BLaER1 (cell line): ENCODE data around the gene UBIAD1.
"Not testable (repeated sequence)": the region's sequence is repeated elsewhere in the genome, so short reads cannot be mapped to it uniquely, and the experiment has no call there.

ENCODE experiments used
- H3K27ac ChIP-seq: shearing (Covaris generic); formaldehyde crosslinking; 2 replicates; pipeline ENCODE4 v1.8.1; 2022
- H3K27me3 ChIP-seq: shearing (Covaris generic); formaldehyde crosslinking; 2 replicates; pipeline ENCODE4 v1.8.1; 2022
- H3K36me3 ChIP-seq: shearing (Covaris generic); formaldehyde crosslinking; 2 replicates; pipeline ENCODE4 v1.8.1; 2022
- H3K4me1 ChIP-seq: shearing (Covaris generic); formaldehyde crosslinking; 2 replicates; pipeline ENCODE4 v1.8.1; 2022
- H3K4me2 ChIP-seq: shearing (Covaris generic); formaldehyde crosslinking; 2 replicates; pipeline ENCODE4 v1.8.1; 2022
- H3K4me3 ChIP-seq: shearing (Covaris generic); formaldehyde crosslinking; 2 replicates; pipeline ENCODE4 v1.8.1; 2022
- H3K9ac ChIP-seq: shearing (Covaris generic); formaldehyde crosslinking; 2 replicates; pipeline ENCODE4 v1.8.1; 2022
- H3K9me3 ChIP-seq: shearing (Covaris generic); formaldehyde crosslinking; 2 replicates; pipeline ENCODE4 v1.8.1; 2022
- H4K20me1 ChIP-seq: shearing (Covaris generic); formaldehyde crosslinking; 2 replicates; pipeline ENCODE4 v1.8.1; 2022
- Cebpa-rat ChIP-seq: shearing (Covaris generic); IDR thresholded peaks from 2 replicates; pipeline ENCODE4 v1.8.1; 2022

UBIAD1 gene

DNA sequence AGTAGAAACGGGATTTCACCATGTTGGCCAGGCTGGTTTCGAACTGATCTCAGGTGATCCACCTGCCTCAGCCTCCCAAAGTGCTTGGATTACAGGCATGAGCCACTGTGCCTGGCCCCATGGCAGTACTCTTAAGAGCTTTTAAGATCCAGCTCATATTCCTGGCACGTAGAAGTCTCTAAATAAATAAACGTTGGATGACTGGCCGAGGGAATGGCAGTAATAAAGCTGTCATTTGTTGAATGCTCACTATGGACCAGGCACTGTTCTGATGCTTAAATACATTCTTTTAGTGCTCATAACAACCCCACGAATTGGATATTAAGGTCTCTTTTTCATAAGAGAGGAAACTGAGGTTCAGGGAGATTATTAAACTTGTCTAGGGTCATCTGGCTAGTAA, 20.9 kb downstream of the UBIAD1 start:
- H3K36me3 ChIP-seq: peaks cover 75% of the 10 kb centered on the region
- H3K27ac ChIP-seq: no peak overlapping the region
- H3K4me3 ChIP-seq: no peak overlapping the region
- H3K9ac ChIP-seq: no peak overlapping the region
- peaks cover 6% of the 10 kb centered on the region for H3K4me1 ChIP-seq
- H3K9me3 ChIP-seq: no peaks in the 10 kb centered on the region
- no peaks in the 10 kb centered on the region for H3K27me3 ChIP-seq
- TF ChIP-seq Cebpa-rat: no peak
- no peak overlapping the region for H3K4me2 ChIP-seq
- peaks cover 30% of the 10 kb centered on the region; the same call in 1 of the 2 replicates for H4K20me1 ChIP-seq

GRCh38 chr1:11294951-11295350, 22.0 kb downstream of the UBIAD1 start:
- peaks cover 65% of the 10 kb centered on the region for H3K36me3 ChIP-seq
- TF ChIP-seq Cebpa-rat: no peak
- no peaks in the 10 kb centered on the region for H3K4me1 ChIP-seq
- no peak overlapping the region for H3K9ac ChIP-seq
- H4K20me1 ChIP-seq: peaks cover 25% of the 10 kb centered on the region; the same call in 1 of the 2 replicates
- H3K4me2 ChIP-seq: no peak overlapping the region
- H3K27ac ChIP-seq: no peak overlapping the region
- H3K27me3 ChIP-seq: no peaks in the 10 kb centered on the region
- H3K9me3 ChIP-seq: no peaks in the 10 kb centered on the region
- H3K4me3 ChIP-seq: no peak overlapping the region

DNA sequence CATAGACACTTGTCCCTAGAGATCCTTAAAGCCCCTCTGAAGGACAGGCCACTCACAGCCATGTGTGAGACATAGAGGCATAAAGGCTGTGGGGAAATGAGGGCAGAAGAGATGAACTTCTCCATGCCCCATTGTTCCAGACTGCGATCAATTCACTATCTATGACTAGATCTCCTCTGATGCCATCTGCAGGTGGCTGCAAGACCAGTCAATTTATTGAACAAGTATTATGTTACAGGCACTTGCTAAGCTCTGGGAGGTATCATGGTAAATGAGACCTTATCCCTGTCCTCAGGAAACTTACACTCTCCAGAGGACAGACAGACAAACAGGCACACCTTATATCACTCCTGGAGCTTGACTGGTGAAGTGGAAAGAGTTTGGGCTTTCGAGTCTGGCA, 22.9 kb downstream of the UBIAD1 start:
- Histone ChIP-seq H3K4me3 (no peak overlapping the region), H3K36me3 (peaks cover 56% of the 10 kb centered on the region), H3K27me3 (no peaks in the 10 kb centered on the region), H3K27ac (no peak overlapping the region), H3K4me1 (no peaks in the 10 kb centered on the region), H3K4me2 (no peak overlapping the region), H3K9me3 (no peaks in the 10 kb centered on the region), H4K20me1 (peaks cover 17% of the 10 kb centered on the region; the same call in 1 of the 2 replicates), H3K9ac (no peak overlapping the region)
- TF ChIP-seq Cebpa-rat: no peak

GRCh38 chr1:11297774-11298173, 24.8 kb downstream of the UBIAD1 start:
- H3K4me1 ChIP-seq, H3K9me3 ChIP-seq, H3K4me3 ChIP-seq, H3K27ac ChIP-seq, H3K27me3 ChIP-seq, H3K9ac ChIP-seq, H3K4me2 ChIP-seq, H4K20me1 ChIP-seq: not testable (repeated sequence)
- peaks cover 38% of the 10 kb centered on the region for H3K36me3 ChIP-seq

DNA sequence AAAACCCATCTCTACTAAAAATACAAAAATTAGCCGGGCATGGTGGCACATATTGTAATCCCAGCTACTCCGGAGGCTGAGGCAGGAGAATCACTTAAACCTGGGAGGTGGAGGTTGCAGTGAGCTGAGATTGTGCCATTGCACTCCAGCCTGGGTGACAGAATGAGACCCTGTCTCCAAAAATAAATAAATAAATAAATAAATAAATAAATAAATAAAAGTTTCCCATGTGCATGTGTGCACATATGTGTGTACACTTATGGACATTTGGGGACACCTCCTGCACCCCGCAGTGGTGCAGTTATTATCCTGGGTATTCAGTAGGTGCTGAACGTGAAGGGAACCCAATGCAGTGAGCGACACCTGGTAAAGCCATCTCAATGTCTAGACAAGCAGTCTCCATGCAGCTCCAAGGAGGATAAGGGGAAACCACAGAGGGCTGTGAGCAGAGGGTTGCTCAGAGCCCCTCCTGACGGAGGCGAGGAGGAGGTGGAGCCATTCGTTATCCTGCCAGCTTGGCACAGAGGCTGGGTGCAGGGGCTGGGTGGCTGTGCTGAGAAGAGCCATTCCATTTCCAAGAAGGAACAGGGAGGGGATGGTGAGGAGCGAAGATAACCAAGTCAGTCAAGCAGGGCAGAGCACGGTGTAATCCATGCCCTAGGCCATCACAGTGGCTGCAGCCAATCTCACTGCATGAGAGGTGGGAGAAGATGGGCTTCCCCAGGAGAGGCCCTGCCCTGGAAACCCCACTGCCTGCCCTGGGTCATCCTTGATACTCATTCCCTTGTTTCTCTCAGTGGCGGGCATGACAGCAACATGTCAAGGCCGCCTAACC, 25.6 kb downstream of the UBIAD1 start:
- H3K9ac ChIP-seq: no peak overlapping the region
- H3K27me3 ChIP-seq: no peaks in the 10 kb centered on the region

GRCh38 chr1:11299225-11299574, 26.2 kb downstream of the UBIAD1 start:
- no peak overlapping the region for H3K9ac ChIP-seq
- no peak overlapping the region for H3K4me2 ChIP-seq

More for the DNA sequence above, 25.6 kb downstream of the UBIAD1 start:
- no peak overlapping the region for H3K4me3 ChIP-seq
- H3K27ac ChIP-seq: no peak overlapping the region
- no peaks in the 10 kb centered on the region for H3K4me1 ChIP-seq
- peaks cover 30% of the 10 kb centered on the region for H3K36me3 ChIP-seq
- TF ChIP-seq Cebpa-rat: no peak
- peaks cover 1% of the 10 kb centered on the region; the same call in 1 of the 2 replicates for H4K20me1 ChIP-seq
- no peak overlapping the region for H3K4me2 ChIP-seq
- no peaks in the 10 kb centered on the region for H3K9me3 ChIP-seq

DNA sequence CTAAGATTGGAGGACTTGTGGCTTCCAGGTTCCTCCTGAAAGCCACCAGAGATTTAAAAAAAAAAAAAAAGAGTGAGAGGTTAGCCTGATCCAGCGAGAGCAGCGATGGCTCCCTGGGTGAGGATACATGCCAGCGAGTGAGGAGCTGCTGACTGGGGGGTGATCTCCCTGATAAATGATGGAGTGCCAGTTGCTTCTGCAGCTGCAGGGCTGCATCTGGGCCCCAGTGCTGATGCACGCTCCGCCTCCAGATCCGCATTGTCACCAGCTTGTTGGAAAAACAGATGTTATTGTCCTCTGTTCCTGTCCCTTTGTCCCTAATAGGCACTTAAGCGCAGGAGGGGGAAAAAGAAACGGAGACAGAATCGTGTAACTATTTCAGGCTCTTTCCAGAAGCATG, 28.6 kb downstream of the UBIAD1 start:
- Histone ChIP-seq H3K36me3 (peaks cover 3% of the 10 kb centered on the region; the same call in 1 of the 2 replicates), H3K27ac (no peak overlapping the region), H3K27me3 (no peaks in the 10 kb centered on the region), H3K4me3 (no peak overlapping the region), H3K9me3 (no peaks in the 10 kb centered on the region), H3K9ac (no peak overlapping the region), H3K4me2 (no peak overlapping the region), H3K4me1 (no peaks in the 10 kb centered on the region), H4K20me1 (no peaks in the 10 kb centered on the region; the same call in 1 of the 2 replicates)
- no peak for TF ChIP-seq Cebpa-rat

More at GRCh38 chr1:11299225-11299574, 26.2 kb downstream of the UBIAD1 start:
- H3K4me3 ChIP-seq: no peak overlapping the region
- no peaks in the 10 kb centered on the region; the same call in 1 of the 2 replicates for H4K20me1 ChIP-seq
- no peaks in the 10 kb centered on the region for H3K9me3 ChIP-seq
- peaks cover 27% of the 10 kb centered on the region for H3K36me3 ChIP-seq
- no peaks in the 10 kb centered on the region for H3K4me1 ChIP-seq
- TF ChIP-seq Cebpa-rat: no peak
- H3K27me3 ChIP-seq: no peaks in the 10 kb centered on the region
- H3K27ac ChIP-seq: no peak overlapping the region

GRCh38 chr1:11302366-11302765, 29.4 kb downstream of the UBIAD1 start:
- no peaks in the 10 kb centered on the region for H3K36me3 ChIP-seq
- TF ChIP-seq Cebpa-rat: no peak
- H3K4me1 ChIP-seq: no peaks in the 10 kb centered on the region
- no peak overlapping the region for H3K4me3 ChIP-seq
- H4K20me1 ChIP-seq: no peaks in the 10 kb centered on the region; the same call in 1 of the 2 replicates
- no peak overlapping the region for H3K27ac ChIP-seq
- no peaks in the 10 kb centered on the region for H3K27me3 ChIP-seq
- no peaks in the 10 kb centered on the region for H3K9me3 ChIP-seq
- H3K9ac ChIP-seq: no peak overlapping the region
- no peak overlapping the region for H3K4me2 ChIP-seq

DNA sequence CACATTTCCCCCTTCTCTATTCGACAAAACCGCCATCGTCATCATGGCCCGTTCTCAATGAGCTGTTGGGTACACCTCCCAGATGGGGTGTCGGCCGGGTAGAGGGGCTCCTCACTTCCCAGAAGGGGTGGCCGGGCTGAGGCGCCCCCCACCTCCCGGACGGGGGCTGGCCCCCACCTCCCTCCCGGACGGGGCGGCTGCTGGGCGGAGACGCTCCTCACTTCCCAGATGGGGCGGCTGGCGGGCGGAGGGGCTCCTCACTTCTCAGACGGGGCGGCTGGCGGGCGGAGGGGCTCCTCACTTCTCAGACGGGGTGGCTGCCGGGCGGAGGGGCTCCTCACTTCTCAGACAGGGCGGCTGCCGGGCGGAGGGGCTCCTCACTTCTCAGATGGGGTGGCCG, 32.5 kb downstream of the UBIAD1 start:
- H3K4me3 ChIP-seq, H3K9ac ChIP-seq, H3K27me3 ChIP-seq, H3K9me3 ChIP-seq, H3K4me1 ChIP-seq, H3K36me3 ChIP-seq, H3K4me2 ChIP-seq, H4K20me1 ChIP-seq, H3K27ac ChIP-seq: not testable (repeated sequence)

- H3K9ac ChIP-seq: no peak overlapping the region
- H3K9me3 ChIP-seq: no peaks in the 10 kb centered on the region
- H3K4me1 ChIP-seq: no peaks in the 10 kb centered on the region
- no peak overlapping the region for H3K27ac ChIP-seq
- no peaks in the 10 kb centered on the region for H4K20me1 ChIP-seq
- no peak overlapping the region for H3K4me2 ChIP-seq
- H3K36me3 ChIP-seq: no peaks in the 10 kb centered on the region
- H3K27me3 ChIP-seq: no peaks in the 10 kb centered on the region
- H3K4me3 ChIP-seq: no peak overlapping the region
- no peak for TF ChIP-seq Cebpa-rat
Observed at GRCh38 chr1:11307852-11308251, 34.9 kb downstream of the UBIAD1 start.
